ENCODE data around the gene JPH3. TPM values are rescaled to one million over a fixed set of nuclear protein-coding genes. Genes with fewer than 3 reads are reported as not detected.
A peak's percentile ranks its signal among the peaks of the same experiment; 100 is the strongest.

The JPH3 gene
- polyA plus RNA-seq, 1 donor from 2014 or later, result 22.2 TPM

DNA sequence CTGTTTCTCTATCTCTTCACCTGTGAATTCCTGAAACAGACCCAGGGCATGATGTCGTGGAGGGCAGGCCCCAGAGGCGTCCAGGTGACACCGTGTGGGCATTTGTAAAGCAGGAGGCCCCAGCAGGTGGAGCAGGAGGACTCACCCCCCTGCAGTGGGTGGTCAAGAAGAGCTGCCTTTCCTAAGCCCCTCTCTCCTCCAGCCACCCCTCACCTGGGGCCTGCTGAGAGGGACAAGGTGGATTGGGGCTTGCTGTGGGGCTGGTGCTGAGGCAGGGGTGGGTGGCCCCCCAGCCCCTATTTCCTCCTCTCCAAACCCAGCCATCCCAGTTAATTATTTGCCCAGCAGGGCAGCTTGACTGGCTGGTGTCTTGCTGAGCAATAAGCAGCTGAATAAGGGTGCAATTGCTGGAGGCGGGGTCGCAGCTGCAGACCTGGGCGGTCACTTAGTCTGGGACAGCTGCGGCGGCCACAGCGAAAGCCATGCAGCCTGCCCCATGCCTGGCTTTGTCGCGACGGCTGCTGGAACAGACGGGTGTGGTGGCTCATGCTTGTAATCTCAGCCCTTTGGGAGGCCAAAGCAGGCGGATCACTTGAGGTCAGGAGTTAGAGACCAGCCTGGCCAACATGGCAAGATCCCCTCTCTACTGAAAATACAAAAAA is 56.4 kb downstream of the JPH3 start:
- Histone ChIP-seq H4K20me1 (ENCODE audit: insufficient read depth) (no peaks in the 10 kb centered on the region), H3K27me3 (ENCODE audit: insufficient read depth, low read depth, low read length) (no peaks in the 10 kb centered on the region), H3K36me3 (ENCODE audit: insufficient read depth, low read length) (no peaks in the 10 kb centered on the region), H3K79me2 (replicated peaks; ENCODE audit: insufficient read depth, low read length) (no peaks in the 10 kb centered on the region), H3K9me3 (ENCODE audit: low read length) (no peaks in the 10 kb centered on the region), H3K4me3 (ENCODE audit: low read length) (no peak overlapping the region), H3K9ac (ENCODE audit: low read length) (no peak overlapping the region), H2AFZ (ENCODE audit: low read depth, low read length) (no peak overlapping the region), H3K9me2 (ENCODE audit: insufficient read depth, low read length) (no peaks in the 10 kb centered on the region), H3K4me2 (ENCODE audit: low read length) (no peak overlapping the region), H3K27ac (ENCODE audit: low read length) (no peak overlapping the region), H3F3A (ENCODE audit: insufficient read depth, low read length, poor library complexity, severe bottlenecking) (no peaks in the 10 kb centered on the region)
- TF ChIP-seq RAD21 (conservative IDR thresholded peaks at IDR 0.05) (no peak), EP300 (conservative IDR thresholded peaks at IDR 0.05; ENCODE audit: poor library complexity, severe bottlenecking) (no peak), EZH2 (IDR thresholded peaks at IDR 0.05; ENCODE audit: borderline replicate concordance, insufficient read depth, low read length, poor library complexity, severe bottlenecking) (no peak), MXI1 (conservative IDR thresholded peaks at IDR 0.05; ENCODE audit: poor library complexity, severe bottlenecking) (no peak), POLR2AphosphoS5 (IDR thresholded peaks at IDR 0.05) (no peak), SMC3 (conservative IDR thresholded peaks at IDR 0.05; ENCODE audit: poor library complexity) (no peak), TAF1 (IDR thresholded peaks at IDR 0.05; ENCODE audit: low read depth) (no peak)
- TF ChIP-seq, protein P1, sequence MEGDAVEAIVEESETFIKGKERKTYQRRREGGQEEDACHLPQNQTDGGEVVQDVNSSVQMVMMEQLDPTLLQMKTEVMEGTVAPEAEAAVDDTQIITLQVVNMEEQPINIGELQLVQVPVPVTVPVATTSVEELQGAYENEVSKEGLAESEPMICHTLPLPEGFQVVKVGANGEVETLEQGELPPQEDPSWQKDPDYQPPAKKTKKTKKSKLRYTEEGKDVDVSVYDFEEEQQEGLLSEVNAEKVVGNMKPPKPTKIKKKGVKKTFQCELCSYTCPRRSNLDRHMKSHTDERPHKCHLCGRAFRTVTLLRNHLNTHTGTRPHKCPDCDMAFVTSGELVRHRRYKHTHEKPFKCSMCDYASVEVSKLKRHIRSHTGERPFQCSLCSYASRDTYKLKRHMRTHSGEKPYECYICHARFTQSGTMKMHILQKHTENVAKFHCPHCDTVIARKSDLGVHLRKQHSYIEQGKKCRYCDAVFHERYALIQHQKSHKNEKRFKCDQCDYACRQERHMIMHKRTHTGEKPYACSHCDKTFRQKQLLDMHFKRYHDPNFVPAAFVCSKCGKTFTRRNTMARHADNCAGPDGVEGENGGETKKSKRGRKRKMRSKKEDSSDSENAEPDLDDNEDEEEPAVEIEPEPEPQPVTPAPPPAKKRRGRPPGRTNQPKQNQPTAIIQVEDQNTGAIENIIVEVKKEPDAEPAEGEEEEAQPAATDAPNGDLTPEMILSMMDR (IDR thresholded peaks at IDR 0.05; ENCODE audit: poor library complexity, severe bottlenecking), result no peak
- TF ChIP-seq, protein P2, sequence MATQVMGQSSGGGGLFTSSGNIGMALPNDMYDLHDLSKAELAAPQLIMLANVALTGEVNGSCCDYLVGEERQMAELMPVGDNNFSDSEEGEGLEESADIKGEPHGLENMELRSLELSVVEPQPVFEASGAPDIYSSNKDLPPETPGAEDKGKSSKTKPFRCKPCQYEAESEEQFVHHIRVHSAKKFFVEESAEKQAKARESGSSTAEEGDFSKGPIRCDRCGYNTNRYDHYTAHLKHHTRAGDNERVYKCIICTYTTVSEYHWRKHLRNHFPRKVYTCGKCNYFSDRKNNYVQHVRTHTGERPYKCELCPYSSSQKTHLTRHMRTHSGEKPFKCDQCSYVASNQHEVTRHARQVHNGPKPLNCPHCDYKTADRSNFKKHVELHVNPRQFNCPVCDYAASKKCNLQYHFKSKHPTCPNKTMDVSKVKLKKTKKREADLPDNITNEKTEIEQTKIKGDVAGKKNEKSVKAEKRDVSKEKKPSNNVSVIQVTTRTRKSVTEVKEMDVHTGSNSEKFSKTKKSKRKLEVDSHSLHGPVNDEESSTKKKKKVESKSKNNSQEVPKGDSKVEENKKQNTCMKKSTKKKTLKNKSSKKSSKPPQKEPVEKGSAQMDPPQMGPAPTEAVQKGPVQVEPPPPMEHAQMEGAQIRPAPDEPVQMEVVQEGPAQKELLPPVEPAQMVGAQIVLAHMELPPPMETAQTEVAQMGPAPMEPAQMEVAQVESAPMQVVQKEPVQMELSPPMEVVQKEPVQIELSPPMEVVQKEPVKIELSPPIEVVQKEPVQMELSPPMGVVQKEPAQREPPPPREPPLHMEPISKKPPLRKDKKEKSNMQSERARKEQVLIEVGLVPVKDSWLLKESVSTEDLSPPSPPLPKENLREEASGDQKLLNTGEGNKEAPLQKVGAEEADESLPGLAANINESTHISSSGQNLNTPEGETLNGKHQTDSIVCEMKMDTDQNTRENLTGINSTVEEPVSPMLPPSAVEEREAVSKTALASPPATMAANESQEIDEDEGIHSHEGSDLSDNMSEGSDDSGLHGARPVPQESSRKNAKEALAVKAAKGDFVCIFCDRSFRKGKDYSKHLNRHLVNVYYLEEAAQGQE (IDR thresholded peaks at IDR 0.05; ENCODE audit: borderline replicate concordance), result no peak

DNA sequence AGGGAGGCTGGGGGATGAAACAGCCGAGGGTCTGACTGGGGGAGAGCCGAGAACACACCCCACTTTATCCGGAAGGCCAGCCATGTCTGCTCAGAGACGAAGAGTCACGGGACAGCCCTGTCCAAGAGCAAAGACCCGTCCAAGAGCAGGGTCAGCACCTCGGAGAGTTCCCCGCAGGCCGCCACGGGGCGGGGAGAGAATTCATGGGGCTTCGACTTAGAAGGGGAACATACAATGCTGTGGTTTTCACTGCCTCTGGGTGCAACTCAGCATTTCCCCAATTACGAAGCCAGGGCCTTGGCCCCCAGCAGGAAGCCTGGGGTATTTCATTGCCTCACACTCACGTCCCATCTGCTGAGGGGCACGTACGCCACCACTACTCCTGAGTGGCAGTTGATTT is 59.3 kb downstream of the JPH3 start:
- Histone ChIP-seq H3K4me2 (ENCODE audit: low read length) (no peak overlapping the region), H3K4me3 (ENCODE audit: low read length) (no peak overlapping the region), H2AFZ (ENCODE audit: low read depth, low read length) (no peak overlapping the region), H4K20me1 (ENCODE audit: insufficient read depth) (no peaks in the 10 kb centered on the region), H3K9ac (ENCODE audit: low read length) (no peak overlapping the region), H3K79me2 (replicated peaks; ENCODE audit: insufficient read depth, low read length) (no peaks in the 10 kb centered on the region), H3K9me3 (ENCODE audit: low read length) (no peaks in the 10 kb centered on the region), H3K27me3 (ENCODE audit: insufficient read depth, low read depth, low read length) (no peaks in the 10 kb centered on the region), H3F3A (ENCODE audit: insufficient read depth, low read length, poor library complexity, severe bottlenecking) (no peaks in the 10 kb centered on the region), H3K9me2 (ENCODE audit: insufficient read depth, low read length) (no peaks in the 10 kb centered on the region), H3K27ac (ENCODE audit: low read length) (no peak overlapping the region), H3K36me3 (ENCODE audit: insufficient read depth, low read length) (no peaks in the 10 kb centered on the region)
- TF ChIP-seq, protein P2 (IDR thresholded peaks at IDR 0.05; ENCODE audit: borderline replicate concordance), result peak; percentile 43
- no peak for TF ChIP-seq MXI1 (conservative IDR thresholded peaks at IDR 0.05; ENCODE audit: poor library complexity, severe bottlenecking)
